GM18498 (cell line): ENCODE measurements around the gene PTPRA.
"Not testable (repeated sequence)": the region's sequence is repeated elsewhere in the genome, so short reads cannot be mapped to it uniquely, and the experiment has no call there.

ENCODE experiments used
- ATAC-seq: cut with Tn5 transposase; IDR thresholded peaks from one replicate; pipeline ENCODE4 v1.9.1; 2021; ENCODE audit warnings: mild to moderate bottlenecking, moderate library complexity; ENCODE audit not compliant: unreplicated experiment

PTPRA gene

GRCh38 chr20:2873010-2873746 is at the start of gene PTPRA:
TSS of gene PTPRA (plus strand) at chr20:2873481. CDS start at chr20:2964278, 90,797 bp downstream.
- peak; percentile 95 for ATAC-seq

GRCh38 chr20:2825761-2826160 is 47.5 kb upstream of the PTPRA start:
- ATAC-seq = no peak

- ATAC-seq = no peak
Observed at GRCh38 chr20:2826655-2827054, 46.6 kb upstream of the PTPRA start.

GRCh38 chr20:2829376-2829775 is 43.9 kb upstream of the PTPRA start:
- ATAC-seq = no peak

GRCh38 chr20:2831206-2831605 is 42.1 kb upstream of the PTPRA start:
- not testable (repeated sequence) for ATAC-seq

GRCh38 chr20:2833761-2834160 is 39.5 kb upstream of the PTPRA start:
- ATAC-seq = no peak

- no peak for ATAC-seq
Observed at GRCh38 chr20:2834401-2835110, 38.7 kb upstream of the PTPRA start.

GRCh38 chr20:2835331-2835796 is 37.9 kb upstream of the PTPRA start:
- ATAC-seq = no peak

GRCh38 chr20:2836035-2836434 is 37.2 kb upstream of the PTPRA start:
- no peak for ATAC-seq

- ATAC-seq = no peak
Observed at GRCh38 chr20:2837221-2837960, 35.9 kb upstream of the PTPRA start.

- ATAC-seq = no peak
Observed at GRCh38 chr20:2838170-2838797, 35.0 kb upstream of the PTPRA start.

GRCh38 chr20:2838847-2839671 is 34.2 kb upstream of the PTPRA start:
- ATAC-seq = no peak

GRCh38 chr20:2839732-2840137 is 33.5 kb upstream of the PTPRA start:
- no peak for ATAC-seq

- ATAC-seq = peak; percentile 98
Observed at GRCh38 chr20:2840138-2840966, 32.9 kb upstream of the PTPRA start, which contains the start of the genes PCED1A and VPS16. TSS of gene PCED1A (minus strand) at chr20:2840655. CDS start at chr20:2839912, 743 bp downstream. TSS of gene VPS16 (plus strand) at chr20:2840745. CDS start at chr20:2840775, 30 bp downstream.

GRCh38 chr20:2840967-2841531 is 32.2 kb upstream of the PTPRA start:
- ATAC-seq = peak; percentile 42

GRCh38 chr20:2845607-2846006 is 27.7 kb upstream of the PTPRA start:
- ATAC-seq = no peak

- no peak for ATAC-seq
Observed at GRCh38 chr20:2846698-2847097, 26.6 kb upstream of the PTPRA start.

- ATAC-seq = no peak
Observed at GRCh38 chr20:2847802-2848201, 25.5 kb upstream of the PTPRA start.

GRCh38 chr20:2849529-2849928 is 23.8 kb upstream of the PTPRA start:
- no peak for ATAC-seq
